ENCODE measurements around the gene HAUS3.

DNA sequence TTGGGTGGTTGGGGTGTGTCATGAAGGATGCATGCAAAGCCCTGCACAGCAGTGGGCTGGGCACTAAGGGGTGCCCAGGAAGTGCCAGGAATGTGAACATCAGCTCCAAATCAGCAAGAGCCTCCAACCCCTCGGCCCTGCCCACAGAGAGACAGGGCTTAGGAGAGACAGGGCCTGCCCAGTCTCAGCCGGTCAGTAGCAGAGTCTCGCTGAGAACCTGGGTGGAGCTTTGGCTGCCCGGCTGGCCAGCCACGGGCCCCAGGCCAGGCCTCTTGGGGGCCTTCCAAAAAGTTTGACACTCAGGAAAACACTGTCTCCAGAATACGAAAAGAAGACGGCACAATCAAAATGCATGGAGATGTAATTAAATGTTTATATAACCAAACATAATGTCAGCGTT lies 24.3 kb upstream of the HAUS3 start:
- no peak for TF ChIP-seq POLR2A (IDR thresholded peaks at IDR 0.05)
- TF ChIP-seq, protein P1, sequence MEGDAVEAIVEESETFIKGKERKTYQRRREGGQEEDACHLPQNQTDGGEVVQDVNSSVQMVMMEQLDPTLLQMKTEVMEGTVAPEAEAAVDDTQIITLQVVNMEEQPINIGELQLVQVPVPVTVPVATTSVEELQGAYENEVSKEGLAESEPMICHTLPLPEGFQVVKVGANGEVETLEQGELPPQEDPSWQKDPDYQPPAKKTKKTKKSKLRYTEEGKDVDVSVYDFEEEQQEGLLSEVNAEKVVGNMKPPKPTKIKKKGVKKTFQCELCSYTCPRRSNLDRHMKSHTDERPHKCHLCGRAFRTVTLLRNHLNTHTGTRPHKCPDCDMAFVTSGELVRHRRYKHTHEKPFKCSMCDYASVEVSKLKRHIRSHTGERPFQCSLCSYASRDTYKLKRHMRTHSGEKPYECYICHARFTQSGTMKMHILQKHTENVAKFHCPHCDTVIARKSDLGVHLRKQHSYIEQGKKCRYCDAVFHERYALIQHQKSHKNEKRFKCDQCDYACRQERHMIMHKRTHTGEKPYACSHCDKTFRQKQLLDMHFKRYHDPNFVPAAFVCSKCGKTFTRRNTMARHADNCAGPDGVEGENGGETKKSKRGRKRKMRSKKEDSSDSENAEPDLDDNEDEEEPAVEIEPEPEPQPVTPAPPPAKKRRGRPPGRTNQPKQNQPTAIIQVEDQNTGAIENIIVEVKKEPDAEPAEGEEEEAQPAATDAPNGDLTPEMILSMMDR (IDR thresholded peaks at IDR 0.05) = no peak

All from esophagus squamous epithelium (tissue), 4 donors.